Fibroblast of mammary gland (primary cell): ENCODE measurements around the gene PRLH.

ENCODE experiments used
- DNase-seq: peaks from one replicate; pipeline ENCODE4 v3.0.0-alpha.2; 2010; ENCODE audit warnings: low read depth
- H3K4me3 ChIP-seq: 2 replicates; pipeline ENCODE4 v1.5.1; 2011; ENCODE audit warnings: low read depth, mild to moderate bottlenecking, low read length, moderate library complexity; ENCODE audit not compliant: control insufficient read depth
- TF ChIP-seq, protein P1 (sequence below): conservative IDR thresholded peaks from 2 replicates; pipeline ENCODE4 v1.5.1; 2011; ENCODE audit warnings: low read depth, low read length, inconsistent platforms; ENCODE audit not compliant: control insufficient read depth, insufficient read depth

The PRLH gene

GRCh38 chr2:237588044-237588696 lies 21.8 kb downstream of the PRLH start:
- TF ChIP-seq, protein P1, sequence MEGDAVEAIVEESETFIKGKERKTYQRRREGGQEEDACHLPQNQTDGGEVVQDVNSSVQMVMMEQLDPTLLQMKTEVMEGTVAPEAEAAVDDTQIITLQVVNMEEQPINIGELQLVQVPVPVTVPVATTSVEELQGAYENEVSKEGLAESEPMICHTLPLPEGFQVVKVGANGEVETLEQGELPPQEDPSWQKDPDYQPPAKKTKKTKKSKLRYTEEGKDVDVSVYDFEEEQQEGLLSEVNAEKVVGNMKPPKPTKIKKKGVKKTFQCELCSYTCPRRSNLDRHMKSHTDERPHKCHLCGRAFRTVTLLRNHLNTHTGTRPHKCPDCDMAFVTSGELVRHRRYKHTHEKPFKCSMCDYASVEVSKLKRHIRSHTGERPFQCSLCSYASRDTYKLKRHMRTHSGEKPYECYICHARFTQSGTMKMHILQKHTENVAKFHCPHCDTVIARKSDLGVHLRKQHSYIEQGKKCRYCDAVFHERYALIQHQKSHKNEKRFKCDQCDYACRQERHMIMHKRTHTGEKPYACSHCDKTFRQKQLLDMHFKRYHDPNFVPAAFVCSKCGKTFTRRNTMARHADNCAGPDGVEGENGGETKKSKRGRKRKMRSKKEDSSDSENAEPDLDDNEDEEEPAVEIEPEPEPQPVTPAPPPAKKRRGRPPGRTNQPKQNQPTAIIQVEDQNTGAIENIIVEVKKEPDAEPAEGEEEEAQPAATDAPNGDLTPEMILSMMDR = no peak
- DNase-seq = no peak

GRCh38 chr2:237590272-237591140 lies 24.1 kb downstream of the PRLH start, which contains the start of gene RAB17:
Gene RAB17 (minus strand): TSS chr2:237590734. CDS start chr2:237586154, 4,580 bp downstream.
- TF ChIP-seq, protein P1 = no peak
- no peak within 1 kb of the TSS for H3K4me3 ChIP-seq
- DNase-seq = no peak

More at GRCh38 chr2:237588044-237588696, 21.8 kb downstream of the PRLH start:
- no peak overlapping the region for H3K4me3 ChIP-seq

DNA sequence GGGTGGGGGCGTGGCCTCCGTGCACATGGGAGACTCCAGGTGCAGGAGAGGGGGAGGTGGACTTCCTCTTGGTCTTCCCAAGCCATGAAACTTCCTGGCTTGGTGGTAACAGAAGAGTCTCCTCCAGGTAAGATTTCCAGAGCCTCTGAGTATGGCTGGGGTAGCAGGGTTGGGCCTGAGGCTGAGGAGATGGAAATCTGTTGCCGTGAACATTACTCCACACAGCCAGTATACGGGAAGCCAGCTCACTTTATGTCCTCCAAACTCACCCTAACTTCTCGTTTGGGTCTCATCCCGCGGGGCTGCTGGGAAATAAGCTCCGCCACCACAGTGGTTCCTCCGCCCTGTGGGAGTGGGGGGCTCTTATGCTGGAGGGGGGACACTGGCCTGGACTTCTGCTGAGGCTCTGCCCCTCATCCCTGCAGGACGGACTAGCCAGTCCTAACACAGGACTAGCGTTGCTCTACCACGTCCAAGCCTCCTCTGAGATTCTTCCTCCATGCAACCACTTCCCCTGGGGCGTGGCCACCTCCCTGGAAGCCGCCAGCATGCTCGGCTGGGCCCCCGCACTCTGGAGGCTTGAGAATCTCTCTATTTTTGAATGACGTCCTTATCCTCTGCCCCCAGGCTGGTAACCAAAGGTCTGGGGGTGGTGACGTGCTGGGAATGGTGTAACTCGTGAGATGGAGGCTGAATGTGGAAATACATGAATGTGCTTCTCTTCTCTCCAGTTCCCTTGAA lies 24.9 kb downstream of the PRLH start:
- no peak overlapping the region for H3K4me3 ChIP-seq
- TF ChIP-seq, protein P1 = no peak
- peak; percentile 14 for DNase-seq

DNA sequence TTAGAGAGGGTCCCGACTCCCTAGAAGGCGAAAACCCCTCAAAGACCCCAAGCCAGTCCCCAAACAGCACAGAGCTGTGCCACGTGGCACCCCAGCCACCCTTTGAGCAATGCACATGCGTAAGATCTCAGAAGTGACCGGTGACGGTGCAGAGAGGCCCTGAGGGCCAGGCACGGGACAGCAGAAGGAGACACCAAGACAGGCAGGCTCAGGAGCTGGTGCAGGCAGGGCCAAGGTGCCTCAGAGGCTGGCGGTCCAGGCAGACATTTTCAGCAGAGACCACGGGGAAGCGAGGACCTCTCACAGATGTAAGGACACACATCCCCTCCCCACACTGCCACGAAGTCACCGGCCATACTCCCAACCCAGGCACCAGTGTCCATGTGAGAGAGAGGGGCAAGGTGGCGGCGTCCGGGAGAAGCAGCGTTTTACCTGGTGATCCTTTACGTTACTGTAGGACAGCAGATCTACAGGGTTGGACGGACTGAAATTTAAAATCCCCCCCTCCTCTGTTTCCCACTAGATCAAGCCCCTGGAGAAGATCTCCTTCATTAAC lies 26.1 kb downstream of the PRLH start:
- DNase-seq = no peak
- no peak overlapping the region for H3K4me3 ChIP-seq
- TF ChIP-seq, protein P1 = no peak

GRCh38 chr2:237593036-237593435 lies 26.7 kb downstream of the PRLH start:
- no peak overlapping the region for H3K4me3 ChIP-seq
- TF ChIP-seq, protein P1 = no peak
- DNase-seq = no peak

- DNase-seq = no peak
- no peak overlapping the region for H3K4me3 ChIP-seq
Measured at GRCh38 chr2:237593596-237594320, 27.4 kb downstream of the PRLH start.

More at GRCh38 chr2:237593596-237594320, 27.4 kb downstream of the PRLH start:
- TF ChIP-seq, protein P1 = no peak
